ENCODE measurements around the gene TRAPPC14. TPM values are rescaled to one million over a fixed set of nuclear protein-coding genes. Genes with fewer than 3 reads are reported as not detected.
"Not testable (repeated sequence)": the region's sequence is repeated elsewhere in the genome, so short reads cannot be mapped to it uniquely, and the experiment has no call there.

The TRAPPC14 gene
- total and polyA plus RNA-seq, 10 of the 15 experiments (the other 5 are each of a cell fraction or from before 2014, with no cell fraction given) = 0.21 to 24.7 (median 7.5) TPM

DNA sequence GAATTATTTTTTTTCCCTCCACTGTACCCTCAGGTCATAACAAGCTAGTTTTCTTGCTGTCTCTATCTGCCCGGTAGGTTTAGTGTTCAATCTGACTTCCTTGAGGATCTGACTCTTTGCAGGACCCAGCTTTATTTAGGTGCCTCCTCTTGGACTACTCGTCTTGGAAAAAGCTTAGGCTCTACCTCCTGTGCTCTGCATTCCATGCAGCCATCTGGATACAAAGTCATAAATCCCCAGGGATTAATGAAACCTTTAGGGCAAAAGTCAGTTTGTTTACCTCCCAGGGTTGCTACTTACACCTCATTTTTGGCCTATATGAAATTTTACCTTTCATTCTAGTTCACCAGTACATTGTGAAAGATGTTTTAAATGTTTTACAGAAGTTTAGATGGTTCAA is 27.2 kb upstream of the TRAPPC14 start (continued):
- TF ChIP-seq GABPA (IDR thresholded peaks at IDR 0.05; ENCODE audit: low read depth) (no peak), ESRRA (IDR thresholded peaks at IDR 0.05; ENCODE audit: low read length) (no peak), MAX (IDR thresholded peaks at IDR 0.05; ENCODE audit: low read depth, low read length) (no peak)
- TF ChIP-seq, protein P1, sequence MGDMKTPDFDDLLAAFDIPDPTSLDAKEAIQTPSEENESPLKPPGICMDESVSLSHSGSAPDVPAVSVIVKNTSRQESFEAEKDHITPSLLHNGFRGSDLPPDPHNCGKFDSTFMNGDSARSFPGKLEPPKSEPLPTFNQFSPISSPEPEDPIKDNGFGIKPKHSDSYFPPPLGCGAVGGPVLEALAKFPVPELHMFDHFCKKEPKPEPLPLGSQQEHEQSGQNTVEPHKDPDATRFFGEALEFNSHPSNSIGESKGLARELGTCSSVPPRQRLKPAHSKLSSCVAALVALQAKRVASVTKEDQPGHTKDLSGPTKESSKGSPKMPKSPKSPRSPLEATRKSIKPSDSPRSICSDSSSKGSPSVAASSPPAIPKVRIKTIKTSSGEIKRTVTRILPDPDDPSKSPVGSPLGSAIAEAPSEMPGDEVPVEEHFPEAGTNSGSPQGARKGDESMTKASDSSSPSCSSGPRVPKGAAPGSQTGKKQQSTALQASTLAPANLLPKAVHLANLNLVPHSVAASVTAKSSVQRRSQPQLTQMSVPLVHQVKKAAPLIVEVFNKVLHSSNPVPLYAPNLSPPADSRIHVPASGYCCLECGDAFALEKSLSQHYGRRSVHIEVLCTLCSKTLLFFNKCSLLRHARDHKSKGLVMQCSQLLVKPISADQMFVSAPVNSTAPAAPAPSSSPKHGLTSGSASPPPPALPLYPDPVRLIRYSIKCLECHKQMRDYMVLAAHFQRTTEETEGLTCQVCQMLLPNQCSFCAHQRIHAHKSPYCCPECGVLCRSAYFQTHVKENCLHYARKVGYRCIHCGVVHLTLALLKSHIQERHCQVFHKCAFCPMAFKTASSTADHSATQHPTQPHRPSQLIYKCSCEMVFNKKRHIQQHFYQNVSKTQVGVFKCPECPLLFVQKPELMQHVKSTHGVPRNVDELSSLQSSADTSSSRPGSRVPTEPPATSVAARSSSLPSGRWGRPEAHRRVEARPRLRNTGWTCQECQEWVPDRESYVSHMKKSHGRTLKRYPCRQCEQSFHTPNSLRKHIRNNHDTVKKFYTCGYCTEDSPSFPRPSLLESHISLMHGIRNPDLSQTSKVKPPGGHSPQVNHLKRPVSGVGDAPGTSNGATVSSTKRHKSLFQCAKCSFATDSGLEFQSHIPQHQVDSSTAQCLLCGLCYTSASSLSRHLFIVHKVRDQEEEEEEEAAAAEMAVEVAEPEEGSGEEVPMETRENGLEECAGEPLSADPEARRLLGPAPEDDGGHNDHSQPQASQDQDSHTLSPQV (IDR thresholded peaks at IDR 0.05) = no peak

DNA sequence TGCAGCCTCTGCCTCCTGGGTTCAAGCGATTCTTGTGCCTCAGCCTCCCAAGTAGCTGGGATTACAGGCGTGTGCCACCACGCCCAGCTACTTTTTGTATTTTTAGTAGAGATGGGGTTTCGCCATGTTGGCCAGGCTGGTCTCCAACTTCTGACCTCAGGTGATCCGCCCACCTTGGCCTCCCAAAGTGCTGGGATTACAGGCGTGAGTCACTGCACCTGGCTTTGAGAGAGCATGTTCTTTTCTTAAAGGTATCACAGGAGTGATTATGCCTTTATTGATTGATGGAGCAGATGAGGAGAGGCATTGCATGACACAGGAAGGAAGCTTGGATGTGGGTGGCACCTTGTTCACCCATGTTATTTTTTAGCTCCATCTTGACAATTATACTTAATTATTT is 24.6 kb upstream of the TRAPPC14 start:
- SMC1A ChIA-PET (ENCODE audit: uncharacterized antibody, unreplicated experiment) = interaction anchor here (1.1 to 2.5 kb wide), 3 partner anchors 25 to 54 kb away, joined by 4 to 7 read pairs (median 4); no protein-coding TSS in a partner anchor
- BruUV-seq (replicated peaks); H3K9ac ChIP-seq (ENCODE audit: control insufficient read depth, insufficient read depth, low read length); in situ Hi-C loops (cut with MboI); H4K20me1 ChIP-seq (ENCODE audit: control insufficient read depth, insufficient read depth); intact Hi-C loops (cut with micrococcal nuclease; ENCODE audit: unreplicated experiment); H3K4me2 ChIP-seq (ENCODE audit: control insufficient read depth, insufficient read depth); RAD21 ChIA-PET (ENCODE audit: unreplicated experiment); H3K27me3 ChIP-seq (replicated peaks in 1 of 2; ENCODE audit: control insufficient read depth in 2 of 2, insufficient read depth in 2 of 2, low read length in 1 of 2); ATAC-seq; H3K4me1 ChIP-seq (ENCODE audit: control insufficient read depth, insufficient read depth, low read length); H3K27ac ChIP-seq (ENCODE audit: control insufficient read depth, insufficient read depth); FAIRE-seq; H3K9me3 ChIP-seq (replicated peaks; ENCODE audit: control insufficient read depth, insufficient read depth, low read length); H2AFZ ChIP-seq (ENCODE audit: control insufficient read depth, low read depth, low read length); H3K36me3 ChIP-seq (ENCODE audit: control insufficient read depth in 2 of 2, insufficient read depth in 2 of 2, low read length in 1 of 2); DNase-seq (ENCODE audit: low read depth, low spot score); H3K4me3 ChIP-seq; H3K79me2 ChIP-seq (ENCODE audit: control insufficient read depth, insufficient read depth, low read length): not testable (repeated sequence)
- CTCF ChIA-PET = interaction anchor here (0.8 to 1.8 kb wide), 3 partner anchors 15 to 50 kb away, joined by 4 to 6 read pairs (median 5); partner anchors contain the start of gene GAL3ST4
- WGBS (ENCODE audit: insufficient coverage, insufficient replicate concordance, low lambda C conversion rate, missing lambda C conversion rate) = 56% methylated on average over 6 of the region's 6 CpGs
- POLR2A ChIA-PET = interaction anchor here (0.5 to 0.9 kb wide), 2 partner anchors 12 to 31 kb away, joined by 3 read pairs; no protein-coding TSS in a partner anchor

- H3K9me3 ChIP-seq (replicated peaks; ENCODE audit: control insufficient read depth, insufficient read depth, low read length); BruUV-seq (replicated peaks); H3K4me3 ChIP-seq; intact Hi-C loops (cut with micrococcal nuclease; ENCODE audit: unreplicated experiment); H2AFZ ChIP-seq (ENCODE audit: control insufficient read depth, low read depth, low read length); H3K27me3 ChIP-seq (replicated peaks in 1 of 2; ENCODE audit: control insufficient read depth in 2 of 2, insufficient read depth in 2 of 2, low read length in 1 of 2); in situ Hi-C loops (cut with MboI); DNase-seq (ENCODE audit: low read depth, low spot score); H3K4me2 ChIP-seq (ENCODE audit: control insufficient read depth, insufficient read depth); H3K9ac ChIP-seq (ENCODE audit: control insufficient read depth, insufficient read depth, low read length); POLR2A ChIA-PET; H3K36me3 ChIP-seq (ENCODE audit: control insufficient read depth in 2 of 2, insufficient read depth in 2 of 2, low read length in 1 of 2); H3K79me2 ChIP-seq (ENCODE audit: control insufficient read depth, insufficient read depth, low read length); ATAC-seq; FAIRE-seq; H4K20me1 ChIP-seq (ENCODE audit: control insufficient read depth, insufficient read depth); H3K27ac ChIP-seq (ENCODE audit: control insufficient read depth, insufficient read depth); H3K4me1 ChIP-seq (ENCODE audit: control insufficient read depth, insufficient read depth, low read length); RAD21 ChIA-PET (ENCODE audit: unreplicated experiment): not testable (repeated sequence)
- ChIA-PET SMC1A (ENCODE audit: uncharacterized antibody, unreplicated experiment) (interaction anchor here (1.1 to 2.5 kb wide), 5 partner anchors 8 to 54 kb away, joined by 3 to 7 read pairs (median 4); no protein-coding TSS in a partner anchor), CTCF (interaction anchor here (0.8 to 2.2 kb wide), 5 partner anchors 7 to 52 kb away, joined by 3 to 9 read pairs (median 5); partner anchors contain the start of gene GAL3ST4)
- 58% methylated on average over 6 of the region's 6 CpGs for WGBS (ENCODE audit: insufficient coverage, insufficient replicate concordance, low lambda C conversion rate, missing lambda C conversion rate)
Measured at GRCh38 chr7:100182616-100183015, 24.1 kb upstream of the TRAPPC14 start.

Data from GM12878 (cell line).